Neuronal stem cell (in vitro differentiated cells): ENCODE results near the gene LRRC70.

Experiments used
- DNase-seq: peaks from one replicate; pipeline ENCODE4 v3.0.0-alpha.2; 2013; ENCODE audit warnings: low spot score
- H2AFZ ChIP-seq: one replicate; pipeline ENCODE4 v1.6.1; 2013; ENCODE audit warnings: mild to moderate bottlenecking, low read length, inconsistent platforms
- H2AK5ac ChIP-seq: 2 replicates; pipeline ENCODE4 v1.6.1; 2013; ENCODE audit warnings: low read depth, mild to moderate bottlenecking, inconsistent platforms, low read length, moderate library complexity, mixed read lengths
- H2BK120ac ChIP-seq: 2 replicates; pipeline ENCODE4 v1.6.1; 2013; ENCODE audit warnings: low read depth, mild to moderate bottlenecking, inconsistent platforms, low read length, moderate library complexity, mixed read lengths
- H2BK12ac ChIP-seq: one replicate; pipeline ENCODE4 v1.6.1; 2013; ENCODE audit warnings: low read length, inconsistent platforms
- H2BK15ac ChIP-seq: 2 replicates; pipeline ENCODE4 v1.6.1; 2013; ENCODE audit warnings: mild to moderate bottlenecking, low read length, inconsistent platforms, mixed read lengths
- H2BK5ac ChIP-seq: one replicate; pipeline ENCODE4 v1.6.1; 2013; ENCODE audit warnings: inconsistent platforms, mild to moderate bottlenecking, low read length, moderate library complexity
- H3K14ac ChIP-seq: one replicate; pipeline ENCODE4 v1.6.1; 2013; ENCODE audit warnings: low read length, inconsistent platforms
- H3K18ac ChIP-seq: 2 replicates; pipeline ENCODE4 v1.6.1; 2013; ENCODE audit warnings: low read length, inconsistent platforms
- H3K23ac ChIP-seq: 2 replicates; pipeline ENCODE4 v1.6.1; 2013; ENCODE audit warnings: low read depth, mild to moderate bottlenecking, mixed read lengths, low read length, inconsistent platforms; ENCODE audit not compliant: poor library complexity
- H3K27ac ChIP-seq: replicated peaks from 3 replicates; pipeline ENCODE4 v1.5.1; 2013; ENCODE audit warnings: low read length, inconsistent platforms
- H3K27me3 ChIP-seq, 3 experiments: 2 replicates each; pipeline ENCODE4 v1.6.1; 2013; ENCODE audit warnings: low read length in 3 of 3, mild to moderate bottlenecking in 2 of 3, inconsistent platforms in 1 of 3, low read depth in 1 of 3, mixed read lengths in 1 of 3, moderate library complexity in 1 of 3; ENCODE audit not compliant: control insufficient read depth in 3 of 3, insufficient read depth in 3 of 3
- H3K36me3 ChIP-seq, 2 donors: replicated peaks in 1 of 2; 2 replicates each; pipeline ENCODE4 v1.6.1; 2013; ENCODE audit warnings: low read length in 2 of 2; ENCODE audit not compliant: control insufficient read depth in 2 of 2, insufficient read depth in 2 of 2
- H3K4ac ChIP-seq: 2 replicates; pipeline ENCODE4 v1.6.1; 2013; ENCODE audit warnings: inconsistent platforms, mild to moderate bottlenecking, low read length, moderate library complexity
- H3K4me1 ChIP-seq, 2 donors: 1 replicate in 1 of 2; 2 replicates in 1 of 2; pipeline ENCODE4 v1.6.1; 2013; ENCODE audit warnings: low read length in 2 of 2, low read depth in 1 of 2; ENCODE audit not compliant: control insufficient read depth in 2 of 2, insufficient read depth in 1 of 2
- H3K4me2 ChIP-seq: one replicate; pipeline ENCODE4 v1.6.1; 2013; ENCODE audit warnings: mild to moderate bottlenecking, low read length, inconsistent platforms; ENCODE audit not compliant: insufficient read depth, poor library complexity, severe bottlenecking
- H3K4me3 ChIP-seq, 2 donors: 2 replicates each; pipeline ENCODE4 v1.5.1; 2013; ENCODE audit warnings: low read length in 2 of 2, mild to moderate bottlenecking in 2 of 2, inconsistent platforms in 1 of 2, moderate library complexity in 1 of 2
- H3K79me1 ChIP-seq: one replicate; pipeline ENCODE4 v1.6.1; 2013; ENCODE audit warnings: low read depth, mild to moderate bottlenecking, inconsistent platforms, low read length, moderate library complexity
- H3K9ac ChIP-seq: one replicate; pipeline ENCODE4 v1.6.1; 2013; ENCODE audit warnings: mild to moderate bottlenecking, low read depth, low read length, inconsistent platforms; ENCODE audit not compliant: poor library complexity
- H3K9me3 ChIP-seq, 2 donors: replicated peaks in 1 of 2; 2 replicates each; pipeline versions ENCODE3 to v1.6.1; 2013; ENCODE audit warnings: low read length in 2 of 2, mild to moderate bottlenecking in 2 of 2, inconsistent platforms in 1 of 2, low read depth in 1 of 2, mixed read lengths in 1 of 2, moderate library complexity in 1 of 2; ENCODE audit not compliant: control insufficient read depth in 2 of 2, insufficient read depth in 1 of 2
- H4K8ac ChIP-seq: one replicate; pipeline ENCODE4 v1.6.1; 2013; ENCODE audit warnings: low read depth, mild to moderate bottlenecking, inconsistent platforms, low read length, moderate library complexity
- H4K91ac ChIP-seq: one replicate; pipeline ENCODE4 v1.6.1; 2013; ENCODE audit warnings: low read length, low read depth, mild to moderate bottlenecking, inconsistent platforms; ENCODE audit not compliant: poor library complexity
- WGBS, 2 donors: extraction: QIAGEN DNeasy Blood & Tissue Kit; methylation state at CpG; one replicate each; pipeline ENCODE4 v1.1.7; 2013; ENCODE audit warnings: missing lambda C conversion rate in 2 of 2, mixed read lengths in 1 of 2; ENCODE audit not compliant: insufficient read length in 2 of 2, insufficient replicate concordance in 1 of 2; ENCODE audit errors: extremely low coverage in 2 of 2; 5-methylcytosine and 5-hydroxymethylcytosine counted together

Gene LRRC70

GRCh38 chr5:62600560-62601252 lies 22.1 kb downstream of the LRRC70 start:
- Histone ChIP-seq H2BK15ac (no peak overlapping the region), H3K27ac (no peak overlapping the region), H3K9me3 (no peaks in the 10 kb centered on the region), H3K14ac (no peak overlapping the region), H2AK5ac (no peak overlapping the region), H3K36me3 (peaks cover 0 to 17% of the 10 kb centered on the region in 2 donors), H2AFZ (no peak overlapping the region), H2BK5ac (no peak overlapping the region), H3K4me2 (no peak overlapping the region), H3K79me1 (no peaks in the 10 kb centered on the region), H4K91ac (no peak overlapping the region), H3K4me3 (no peak overlapping the region), H3K18ac (no peak overlapping the region), H2BK120ac (no peak overlapping the region), H3K9ac (no peak overlapping the region), H3K27me3 (no peaks in the 10 kb centered on the region), H3K4me1 (no peaks in the 10 kb centered on the region), H4K8ac (no peak overlapping the region), H3K4ac (no peak overlapping the region), H3K23ac (no peak overlapping the region), H2BK12ac (no peak overlapping the region)
- WGBS, 2 donors, result no CpG with 5 or more reads among the region's 3 CpGs
- DNase-seq, result no peak

GRCh38 chr5:62603934-62604333 lies 25.3 kb downstream of the LRRC70 start:
- no peak overlapping the region for H2BK12ac ChIP-seq
- peaks cover 0 to 22% of the 10 kb centered on the region in 2 donors for H3K36me3 ChIP-seq
- H2AK5ac ChIP-seq, result no peak overlapping the region
- no peak overlapping the region for H3K27ac ChIP-seq
- H2BK15ac ChIP-seq, result no peak overlapping the region
- H3K23ac ChIP-seq, result no peak overlapping the region
- H3K4me3 ChIP-seq, result no peak overlapping the region
- H2AFZ ChIP-seq, result no peak overlapping the region
- H4K91ac ChIP-seq, result no peak overlapping the region
- no peak overlapping the region for H3K4ac ChIP-seq
- no peaks in the 10 kb centered on the region for H3K27me3 ChIP-seq
- no peak overlapping the region for H2BK120ac ChIP-seq
- H3K79me1 ChIP-seq, result no peaks in the 10 kb centered on the region
- no CpG with 5 or more reads among the region's 5 CpGs for WGBS, 2 donors
- H3K9me3 ChIP-seq, result no peaks in the 10 kb centered on the region
- H4K8ac ChIP-seq, result no peak overlapping the region
- no peak overlapping the region for H3K9ac ChIP-seq
- H3K4me2 ChIP-seq, result no peak overlapping the region
- H3K14ac ChIP-seq, result no peak overlapping the region
- DNase-seq, result no peak
- H2BK5ac ChIP-seq, result no peak overlapping the region
- no peaks in the 10 kb centered on the region for H3K4me1 ChIP-seq
- H3K18ac ChIP-seq, result no peak overlapping the region

GRCh38 chr5:62605638-62606037 lies 27.0 kb downstream of the LRRC70 start:
- no peak overlapping the region for H3K4me2 ChIP-seq
- H3K27me3 ChIP-seq, result no peaks in the 10 kb centered on the region
- DNase-seq, result no peak
- H2AK5ac ChIP-seq, result no peak overlapping the region
- no peak overlapping the region for H3K9ac ChIP-seq
- H2BK15ac ChIP-seq, result no peak overlapping the region
- no peaks in the 10 kb centered on the region for H3K9me3 ChIP-seq
- H3K4me3 ChIP-seq, result no peak overlapping the region
- H3K36me3 ChIP-seq, result peaks cover 0 to 28% of the 10 kb centered on the region in 2 donors
- no peak overlapping the region for H3K23ac ChIP-seq
- no peak overlapping the region for H2AFZ ChIP-seq
- no CpG with 5 or more reads among the region's 4 CpGs for WGBS, 2 donors
- H4K91ac ChIP-seq, result no peak overlapping the region
- H2BK120ac ChIP-seq, result no peak overlapping the region
- no peak overlapping the region for H3K14ac ChIP-seq
- H3K18ac ChIP-seq, result no peak overlapping the region
- no peaks in the 10 kb centered on the region for H3K4me1 ChIP-seq
- H3K27ac ChIP-seq, result no peak overlapping the region
- no peaks in the 10 kb centered on the region for H3K79me1 ChIP-seq
- H3K4ac ChIP-seq, result no peak overlapping the region
- no peak overlapping the region for H2BK12ac ChIP-seq
- H4K8ac ChIP-seq, result no peak overlapping the region
- H2BK5ac ChIP-seq, result no peak overlapping the region

GRCh38 chr5:62606878-62607277 lies 28.3 kb downstream of the LRRC70 start:
- Histone ChIP-seq H4K91ac (no peak overlapping the region), H3K36me3 (peaks cover 0 to 27% of the 10 kb centered on the region in 2 donors), H3K14ac (no peak overlapping the region), H2AFZ (no peak overlapping the region), H3K23ac (no peak overlapping the region), H3K9ac (no peak overlapping the region), H2BK5ac (no peak overlapping the region), H2BK12ac (no peak overlapping the region), H3K18ac (no peak overlapping the region), H2BK120ac (no peak overlapping the region), H3K4me1 (no peaks in the 10 kb centered on the region), H3K9me3 (no peaks in the 10 kb centered on the region), H3K4ac (no peak overlapping the region), H4K8ac (no peak overlapping the region), H3K79me1 (no peaks in the 10 kb centered on the region), H3K4me2 (no peak overlapping the region), H3K4me3 (no peak overlapping the region), H3K27me3 (no peaks in the 10 kb centered on the region), H2BK15ac (no peak overlapping the region), H3K27ac (no peak overlapping the region), H2AK5ac (no peak overlapping the region)
- WGBS, 2 donors, result no CpG with 5 or more reads among the region's 1 CpG
- DNase-seq, result no peak
